Epithelial cell of proximal tubule (primary cell): ENCODE data around the gene ANXA2R. TPM values are rescaled to one million over a fixed set of nuclear protein-coding genes. Genes with fewer than 3 reads are reported as not detected.

Source experiments
- DNase-seq: peaks from one replicate; pipeline ENCODE4 v3.0.0-alpha.2; 2011; ENCODE audit warnings: low read depth
- H3K4me3 ChIP-seq: 2 replicates; pipeline ENCODE4 v1.5.1; 2011; ENCODE audit warnings: low read depth, mild to moderate bottlenecking, low read length
- total RNA-seq: library from RNA; depleted of rRNA; stranded (reverse); fragments of >200 nt; gene quantifications from 2 replicates; pipeline ENCODE4 v1.2.3, GENCODE V29; 2015
- TF ChIP-seq, protein P1 (sequence below): conservative IDR thresholded peaks from 2 replicates; pipeline ENCODE4 v1.5.1; 2012; ENCODE audit warnings: low read depth, mild to moderate bottlenecking, low read length

The ANXA2R gene
- total RNA-seq, 1 donor from 2014 or later: 0.35 TPM

DNA sequence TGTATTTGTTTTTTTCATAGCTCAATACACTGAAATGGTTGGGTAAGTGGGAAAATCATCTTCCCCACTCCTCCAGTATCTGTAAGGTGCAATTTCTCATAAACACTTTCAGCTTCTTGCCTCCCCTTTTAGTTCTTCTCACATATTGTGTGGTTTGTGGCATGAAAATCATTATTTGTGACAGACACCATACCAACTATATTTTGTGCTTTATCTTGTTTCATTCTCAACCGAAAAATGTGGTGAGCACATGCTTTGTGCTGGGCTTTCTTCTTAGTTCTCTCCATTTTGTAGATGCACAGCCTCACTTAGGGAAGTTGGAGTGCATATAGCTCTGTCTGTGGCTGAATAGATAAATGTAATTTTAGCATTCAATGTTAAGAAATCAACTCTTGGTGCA lies 6.4 kb upstream of the ANXA2R start:
- TF ChIP-seq, protein P1, sequence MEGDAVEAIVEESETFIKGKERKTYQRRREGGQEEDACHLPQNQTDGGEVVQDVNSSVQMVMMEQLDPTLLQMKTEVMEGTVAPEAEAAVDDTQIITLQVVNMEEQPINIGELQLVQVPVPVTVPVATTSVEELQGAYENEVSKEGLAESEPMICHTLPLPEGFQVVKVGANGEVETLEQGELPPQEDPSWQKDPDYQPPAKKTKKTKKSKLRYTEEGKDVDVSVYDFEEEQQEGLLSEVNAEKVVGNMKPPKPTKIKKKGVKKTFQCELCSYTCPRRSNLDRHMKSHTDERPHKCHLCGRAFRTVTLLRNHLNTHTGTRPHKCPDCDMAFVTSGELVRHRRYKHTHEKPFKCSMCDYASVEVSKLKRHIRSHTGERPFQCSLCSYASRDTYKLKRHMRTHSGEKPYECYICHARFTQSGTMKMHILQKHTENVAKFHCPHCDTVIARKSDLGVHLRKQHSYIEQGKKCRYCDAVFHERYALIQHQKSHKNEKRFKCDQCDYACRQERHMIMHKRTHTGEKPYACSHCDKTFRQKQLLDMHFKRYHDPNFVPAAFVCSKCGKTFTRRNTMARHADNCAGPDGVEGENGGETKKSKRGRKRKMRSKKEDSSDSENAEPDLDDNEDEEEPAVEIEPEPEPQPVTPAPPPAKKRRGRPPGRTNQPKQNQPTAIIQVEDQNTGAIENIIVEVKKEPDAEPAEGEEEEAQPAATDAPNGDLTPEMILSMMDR: no peak
- no peak overlapping the region for H3K4me3 ChIP-seq
- no peak for DNase-seq

DNA sequence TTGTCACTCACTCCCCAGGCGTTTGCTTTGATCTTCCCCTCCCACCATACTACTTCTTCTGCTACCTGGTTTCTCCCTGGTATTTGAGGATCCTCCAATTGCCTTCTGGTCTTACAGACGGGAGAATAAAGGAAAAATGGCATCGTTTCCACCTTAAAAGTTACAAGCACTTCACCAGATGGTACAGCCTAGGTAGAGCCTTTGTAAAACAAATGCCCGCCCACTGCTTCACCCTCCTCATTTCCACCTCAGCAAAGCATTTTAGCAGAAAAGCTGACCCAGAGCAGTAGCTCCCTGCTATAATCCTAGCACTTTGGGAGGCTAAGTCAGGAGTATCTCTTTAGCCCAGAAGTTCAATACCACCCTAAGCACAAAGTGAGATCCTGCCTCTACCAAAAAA lies 5.1 kb upstream of the ANXA2R start:
- DNase-seq: no peak
- TF ChIP-seq, protein P1: no peak
- no peak overlapping the region for H3K4me3 ChIP-seq

DNA sequence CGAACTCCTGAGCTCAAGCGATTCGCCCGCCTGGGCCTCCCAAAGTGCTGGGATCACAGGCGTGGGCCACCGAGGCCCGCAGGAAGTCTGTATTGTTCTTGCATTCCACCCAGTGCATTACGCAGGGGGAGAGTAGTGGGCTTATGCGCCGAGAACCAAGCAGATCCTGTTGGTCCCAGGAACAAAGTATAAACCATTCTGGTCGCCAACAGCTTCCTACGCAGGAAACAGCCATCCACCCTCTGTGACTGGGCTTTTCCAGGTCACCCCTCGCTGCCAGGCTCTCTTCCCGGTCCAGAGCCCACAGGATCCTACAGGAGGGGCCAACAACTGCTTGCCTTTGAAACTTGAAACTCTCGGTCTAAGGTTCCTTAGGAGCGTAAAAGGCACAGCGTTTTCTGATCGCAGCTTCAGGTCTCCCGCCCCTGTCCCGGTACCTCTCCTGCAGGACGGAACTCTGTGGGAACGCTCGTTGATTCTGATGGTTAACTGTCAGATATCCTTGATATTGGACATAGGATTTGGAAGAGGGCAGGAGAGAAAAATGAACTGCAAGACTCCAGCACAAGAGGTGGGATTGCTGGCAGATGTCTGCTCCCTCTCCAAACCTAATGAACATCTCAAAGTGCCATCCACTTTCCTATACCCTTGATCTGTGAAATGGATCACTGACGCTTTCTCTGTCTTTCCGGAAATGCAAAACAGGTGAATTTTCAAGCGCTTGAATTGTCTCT lies 4.2 kb upstream of the ANXA2R start:
- TF ChIP-seq, protein P1: no peak
- DNase-seq: no peak
- H3K4me3 ChIP-seq: peak overlapping the region; percentile 33

DNA sequence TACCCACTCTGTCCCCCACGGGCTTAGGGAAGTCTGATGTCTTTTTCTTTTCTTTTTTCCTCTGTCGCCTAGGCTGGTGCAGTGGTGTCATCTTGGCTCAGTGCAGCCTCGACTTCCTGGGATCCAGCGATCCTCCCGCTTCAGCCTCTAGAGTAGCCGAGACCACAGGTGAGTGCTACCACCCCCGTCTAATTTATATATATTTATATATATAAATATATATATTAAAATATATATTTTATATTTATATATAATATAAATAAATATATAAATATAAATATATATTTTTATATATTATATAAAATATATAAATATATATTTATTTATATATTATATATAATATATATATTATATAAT lies 3.3 kb upstream of the ANXA2R start:
- no peak for DNase-seq
- TF ChIP-seq, protein P1: no peak
- peak overlapping the region; percentile 68 for H3K4me3 ChIP-seq

DNA sequence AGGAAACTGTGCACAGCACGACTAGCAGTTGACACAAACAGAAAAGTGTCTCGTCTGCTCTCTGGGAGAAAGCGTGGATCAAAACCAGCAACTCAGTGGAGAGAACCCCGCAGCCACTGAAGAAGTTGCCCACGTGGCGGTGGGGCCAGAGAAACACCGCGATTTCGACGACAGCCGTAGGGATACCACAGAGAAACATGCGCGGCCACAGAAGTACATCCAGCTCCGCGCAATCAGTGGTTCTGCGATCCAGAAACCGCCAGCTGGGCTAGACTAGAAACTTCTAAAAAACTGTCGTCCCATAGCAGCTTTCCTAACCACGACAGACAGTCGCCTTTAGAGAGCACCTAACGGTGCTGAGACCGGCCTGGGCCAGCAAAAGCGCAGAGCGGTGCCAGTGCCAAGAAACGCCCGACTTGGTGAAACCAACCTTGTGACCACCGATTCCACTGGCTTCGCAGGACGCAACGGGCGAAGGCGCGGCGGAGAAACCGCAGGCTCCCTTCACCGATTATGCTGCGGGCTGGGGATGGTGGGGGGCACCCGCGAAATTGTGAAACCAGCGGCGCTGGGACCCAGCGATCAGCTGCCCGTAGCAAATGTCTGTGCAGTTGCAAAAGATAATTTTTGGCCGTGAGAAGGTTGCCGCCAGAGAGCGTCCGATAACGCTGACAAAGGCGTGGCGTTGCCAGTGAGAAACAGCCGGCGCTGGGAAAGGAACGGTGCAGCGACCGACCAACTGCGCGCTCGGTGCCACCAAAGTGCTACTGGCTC lies 2.7 kb upstream of the ANXA2R start:
- TF ChIP-seq, protein P1: peak; percentile 22
- no peak for DNase-seq
- H3K4me3 ChIP-seq: peak overlapping the region; percentile 68

DNA sequence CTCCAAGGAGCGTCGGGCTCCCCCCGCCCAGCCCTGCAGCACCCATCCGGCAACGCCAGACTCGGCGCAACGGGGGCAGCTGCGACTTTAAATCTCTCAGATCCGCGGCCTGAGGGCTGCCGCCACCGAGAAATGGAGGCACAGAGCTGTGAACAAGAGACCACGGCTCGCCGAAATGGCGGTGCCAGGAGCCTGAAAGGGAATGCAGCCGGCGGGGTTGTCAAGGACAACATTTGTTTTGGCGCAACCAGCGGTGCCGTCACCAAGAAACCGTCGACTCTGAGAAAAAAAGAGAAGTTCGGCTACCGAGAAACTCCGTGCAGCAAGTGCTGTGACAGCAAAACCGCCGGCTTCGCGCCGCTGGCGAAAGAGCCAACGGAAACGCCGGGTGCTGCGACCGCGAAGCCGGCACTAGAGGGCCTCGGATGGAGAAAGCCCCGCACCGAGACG lies 2.1 kb upstream of the ANXA2R start:
- peak overlapping the region; percentile 68 for H3K4me3 ChIP-seq
- TF ChIP-seq, protein P1: peak; percentile 41
- no peak for DNase-seq
